Smooth muscle cell of the brain vasculature (primary cell): ENCODE results near the gene FOXO3.
A peak's percentile ranks its signal among the peaks of the same experiment; 100 is the strongest.

Source experiments
- DNase-seq: peaks from one replicate; pipeline ENCODE4 v3.0.0-alpha.2; 2012; ENCODE audit warnings: low read depth, low spot score

FOXO3 gene

DNA sequence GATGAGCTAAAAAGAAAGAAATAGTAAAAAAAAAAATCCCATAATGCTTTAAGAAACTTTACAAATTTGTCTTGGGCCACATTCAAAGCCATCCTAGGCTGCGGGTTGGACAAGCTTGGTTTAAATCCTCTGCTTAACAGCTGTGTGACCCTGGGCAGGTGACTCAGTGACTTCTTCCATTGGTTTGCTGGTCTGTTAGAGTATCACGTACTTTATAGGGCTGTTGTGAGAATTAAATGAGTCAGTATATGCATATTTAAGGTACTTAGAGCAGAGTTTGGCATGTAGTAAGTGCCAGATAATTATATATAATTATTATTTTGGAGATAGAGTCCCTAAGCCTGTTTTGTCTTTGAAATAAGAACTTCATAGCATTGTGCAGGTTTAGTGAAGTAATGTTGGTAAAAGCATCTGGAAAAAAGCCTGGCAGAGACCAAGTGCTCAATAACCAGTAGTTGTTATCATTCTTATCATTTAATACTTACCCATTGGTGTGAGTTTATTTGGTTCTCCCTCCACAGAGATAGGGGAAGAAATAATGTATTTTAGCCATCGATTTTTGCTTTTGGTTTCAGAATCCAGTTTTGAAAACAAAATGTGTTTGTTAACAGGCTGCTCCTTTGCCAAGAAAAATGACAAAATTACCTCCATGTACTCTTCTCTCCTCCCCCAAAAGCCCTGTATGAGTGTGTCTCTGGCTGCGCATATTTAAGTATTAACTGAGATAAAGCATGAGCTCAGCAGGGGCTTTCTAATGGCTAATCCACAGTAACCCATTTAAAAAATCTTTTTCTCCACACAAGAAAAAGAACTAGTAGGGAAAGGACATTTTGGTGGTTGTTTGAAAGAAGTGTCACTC lies 67.2 kb downstream of the FOXO3 start:
- no peak for DNase-seq

DNA sequence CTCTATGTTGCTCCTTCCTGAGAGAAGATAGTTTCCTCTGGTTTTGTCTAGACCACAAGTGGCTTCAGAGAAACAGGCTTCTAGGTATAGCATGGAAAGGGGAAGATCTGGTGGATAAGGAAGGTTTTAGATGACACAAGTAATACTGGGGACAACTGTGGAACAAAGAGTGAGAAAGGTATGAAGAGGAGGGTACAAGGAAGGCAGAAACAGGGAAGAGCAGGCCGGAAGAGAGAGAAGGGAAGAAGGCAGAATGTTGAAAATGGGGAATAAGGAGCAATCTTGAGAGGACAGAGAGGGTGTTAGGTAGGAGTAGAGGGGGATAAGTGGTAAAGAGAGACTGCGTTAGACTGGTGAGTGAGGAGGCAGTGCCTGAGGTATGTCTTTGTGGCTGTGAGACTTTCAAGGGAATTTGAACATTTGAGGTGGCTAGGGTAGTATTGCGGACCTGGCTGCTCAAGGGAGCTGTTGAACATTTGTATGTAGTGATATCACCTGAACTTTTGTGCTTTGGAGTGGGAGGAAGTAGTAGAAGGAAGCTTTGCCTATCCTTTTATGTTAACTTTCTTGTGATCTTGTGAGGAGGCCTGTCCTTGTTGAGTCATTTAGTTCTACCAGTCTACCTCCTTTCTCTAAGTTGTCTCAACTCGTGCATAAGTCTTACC lies 69.5 kb downstream of the FOXO3 start:
- no peak for DNase-seq

DNA sequence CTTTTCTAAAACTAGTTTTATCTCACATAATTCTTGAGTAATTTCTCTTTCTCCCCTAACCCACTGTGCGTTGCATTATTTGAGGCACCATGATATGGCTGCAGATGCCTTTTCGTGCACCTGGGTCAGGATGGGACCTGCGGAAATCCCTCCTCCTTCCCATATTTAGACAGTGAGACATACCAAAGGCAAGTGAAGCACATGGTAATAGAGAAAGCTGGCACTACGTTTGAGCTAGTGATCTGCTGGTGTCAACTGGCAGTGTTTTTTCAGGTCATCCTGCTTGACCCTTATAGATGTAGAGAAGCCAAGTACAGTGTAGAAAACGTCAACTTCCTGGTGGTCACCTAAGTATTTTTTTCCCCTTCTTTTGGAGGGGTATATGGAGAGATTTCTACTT lies 71.7 kb downstream of the FOXO3 start:
- no peak for DNase-seq

- no peak for DNase-seq
Measured at GRCh38 chr6:108633436-108633835, 72.7 kb downstream of the FOXO3 start.

- no peak for DNase-seq
Measured at GRCh38 chr6:108635505-108636226, 74.9 kb downstream of the FOXO3 start.

- no peak for DNase-seq
Measured at GRCh38 chr6:108637963-108638362, 77.2 kb downstream of the FOXO3 start.

DNA sequence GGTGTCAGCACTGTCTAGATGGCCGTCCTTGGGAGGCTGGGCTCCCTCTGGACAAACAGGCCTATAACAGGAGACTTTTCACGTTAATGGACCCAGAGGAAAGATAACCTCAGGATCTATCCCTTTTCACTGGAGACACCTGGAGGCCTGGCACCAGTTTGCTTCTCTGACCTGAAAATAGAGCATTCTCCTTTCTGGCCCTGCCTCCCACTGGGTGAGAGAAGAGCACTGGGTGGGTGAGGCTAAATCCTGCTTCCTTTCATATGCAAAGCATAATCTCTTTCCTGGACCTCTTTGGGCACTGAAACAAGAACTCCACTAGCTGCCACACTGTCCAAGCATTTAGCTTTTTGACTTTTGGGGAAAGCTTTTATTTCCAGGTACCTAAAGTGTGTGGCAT lies 78.3 kb downstream of the FOXO3 start:
- DNase-seq = no peak

DNA sequence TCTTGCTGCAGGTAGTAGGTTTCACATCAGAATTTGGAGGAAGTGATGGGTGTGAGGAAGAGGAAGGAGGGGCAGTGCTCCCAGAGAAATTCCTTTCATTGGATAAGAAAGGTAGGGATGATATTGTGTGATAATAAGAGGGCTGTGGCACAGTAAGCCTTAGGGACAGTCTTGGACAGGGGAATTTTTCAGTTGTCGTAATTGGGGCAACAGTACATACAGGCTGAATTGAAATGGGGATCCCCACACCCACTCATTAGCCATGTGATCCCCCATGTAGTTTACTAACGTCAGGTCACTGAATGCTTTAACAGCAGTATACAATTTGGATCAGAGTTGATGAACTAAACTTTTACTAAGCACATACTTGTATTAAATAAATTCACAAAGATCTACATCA lies 79.4 kb downstream of the FOXO3 start:
- no peak for DNase-seq

- DNase-seq = no peak
Measured at GRCh38 chr6:108643184-108643583, 82.5 kb downstream of the FOXO3 start.

- no peak for DNase-seq
Measured at GRCh38 chr6:108644252-108644651, 83.5 kb downstream of the FOXO3 start.

DNA sequence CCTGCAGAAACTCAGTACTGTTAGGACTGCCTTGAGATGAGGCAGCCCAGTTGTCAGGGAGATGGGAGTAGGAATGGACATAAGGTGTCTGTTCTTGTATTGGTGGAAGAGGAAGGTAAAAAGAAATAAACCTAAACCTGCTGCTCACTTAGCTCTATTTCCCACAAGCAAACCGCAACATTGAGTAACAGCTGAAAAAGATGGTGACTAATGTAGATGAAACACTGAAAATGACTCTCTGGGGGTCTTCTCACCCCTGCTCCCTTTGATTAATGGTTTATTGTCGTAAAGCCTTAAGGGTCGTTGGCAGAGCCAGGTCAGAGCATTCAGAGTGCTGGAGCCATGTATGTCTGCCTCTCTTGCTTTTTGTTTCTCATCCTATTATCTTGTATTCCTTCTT lies 87.5 kb downstream of the FOXO3 start:
- DNase-seq = no peak

DNA sequence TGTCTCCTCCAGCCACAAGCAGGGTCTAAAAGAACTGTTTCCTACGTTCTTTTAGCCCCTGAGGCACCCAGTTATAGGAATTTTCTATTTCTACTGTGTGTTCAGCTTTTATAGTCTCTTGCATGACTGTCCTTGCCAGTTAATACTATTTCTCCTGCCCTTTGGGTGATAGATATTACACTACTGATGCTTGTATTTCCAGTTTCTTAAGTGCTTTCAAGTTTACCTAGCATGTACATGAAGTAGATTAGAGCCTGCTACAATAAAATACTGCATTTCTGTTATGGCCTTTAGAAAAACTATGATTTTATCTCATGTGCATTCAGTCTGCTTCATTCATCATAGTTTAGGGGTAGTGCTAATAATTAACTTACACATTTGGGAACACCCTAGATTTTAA lies 89.6 kb downstream of the FOXO3 start:
- no peak for DNase-seq

DNA sequence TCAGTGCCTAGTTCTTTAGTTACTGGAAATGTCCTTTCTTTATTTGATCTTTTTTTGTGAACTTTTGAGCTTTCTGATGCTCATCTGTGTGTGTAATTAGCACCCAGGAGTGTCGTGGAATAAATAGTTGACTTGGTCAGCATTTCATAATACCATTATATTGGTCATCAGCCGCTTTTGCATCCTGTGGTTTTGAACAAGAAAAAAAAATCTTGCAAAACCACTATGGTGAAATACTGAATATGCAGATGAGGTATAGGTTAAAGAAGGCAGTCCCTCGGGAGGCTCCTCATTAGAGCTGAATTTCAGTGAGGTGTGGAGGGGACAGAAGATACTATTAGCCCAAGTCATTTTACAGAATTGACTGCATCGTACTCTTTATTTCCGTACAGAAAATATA lies 90.1 kb downstream of the FOXO3 start:
- no peak for DNase-seq

- DNase-seq = no peak
Measured at GRCh38 chr6:108651340-108652227, 90.9 kb downstream of the FOXO3 start.

DNA sequence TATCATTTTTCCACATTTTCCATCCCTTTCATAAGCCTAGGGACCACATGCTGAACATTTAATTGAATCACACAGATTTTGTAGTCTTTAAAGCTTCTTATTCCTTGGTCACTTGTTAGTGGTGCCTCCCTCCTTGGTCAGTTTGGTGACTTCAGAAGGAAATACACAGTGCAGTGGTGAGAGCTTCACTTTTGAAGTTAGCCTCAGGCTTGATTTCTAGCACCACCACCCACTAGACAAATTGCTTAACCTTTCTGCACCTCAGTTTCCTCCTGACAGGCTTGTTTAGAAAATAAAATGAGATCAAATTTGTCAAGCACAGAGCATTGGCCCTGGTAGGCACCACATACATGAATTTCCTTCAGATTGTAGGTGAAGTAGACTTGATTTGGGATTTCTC lies 91.7 kb downstream of the FOXO3 start:
- DNase-seq = no peak

DNA sequence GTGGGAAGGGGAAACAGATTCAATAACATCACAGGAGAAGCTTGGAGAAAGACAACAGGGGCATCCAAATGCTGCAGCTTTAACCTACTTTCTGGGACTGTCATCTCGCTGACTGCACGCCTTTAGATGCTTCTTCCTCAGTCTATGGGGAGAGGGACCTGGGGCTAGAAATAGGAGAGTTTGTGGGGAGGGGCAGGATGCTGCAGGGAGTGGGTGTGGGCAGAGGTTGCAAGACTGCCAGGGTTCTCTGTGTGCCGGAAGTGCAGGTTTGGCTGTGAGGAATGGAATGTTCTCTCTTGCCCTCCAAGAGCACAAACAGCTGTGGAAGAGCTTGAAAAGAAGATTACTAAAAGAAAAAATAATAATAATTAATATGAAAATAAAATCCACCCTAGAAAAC lies 93.2 kb downstream of the FOXO3 start:
- DNase-seq = no peak

DNA sequence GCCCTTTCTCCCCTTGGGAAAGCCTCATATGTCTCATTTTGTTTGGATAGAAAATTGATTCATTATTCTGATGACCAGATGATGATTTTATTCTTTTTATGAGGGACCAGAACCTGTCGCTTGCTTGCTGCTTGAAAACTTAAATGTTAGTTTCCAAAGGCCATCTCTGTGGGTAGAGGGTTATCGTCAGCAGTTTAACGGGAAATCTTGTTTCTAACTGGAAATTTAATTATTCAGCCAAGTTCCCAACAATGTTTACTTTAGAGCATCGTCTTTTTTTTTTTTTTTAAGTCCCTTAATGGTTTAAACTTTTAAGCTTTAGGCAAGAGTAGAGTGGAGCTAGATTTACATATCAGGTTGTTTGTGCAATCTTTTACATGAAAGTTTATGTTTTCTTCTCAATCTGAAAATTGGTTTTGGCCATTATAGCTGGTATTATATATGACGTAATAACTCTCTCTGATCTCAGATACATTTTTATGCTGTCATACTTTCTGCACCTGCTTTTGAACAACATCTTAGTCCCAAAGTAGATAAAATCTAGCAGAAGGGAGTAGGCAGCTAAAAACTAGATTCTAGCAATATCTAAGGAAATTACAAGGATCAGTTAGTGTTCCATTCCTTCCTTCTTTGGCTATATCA lies 93.9 kb downstream of the FOXO3 start:
- DNase-seq = no peak

DNA sequence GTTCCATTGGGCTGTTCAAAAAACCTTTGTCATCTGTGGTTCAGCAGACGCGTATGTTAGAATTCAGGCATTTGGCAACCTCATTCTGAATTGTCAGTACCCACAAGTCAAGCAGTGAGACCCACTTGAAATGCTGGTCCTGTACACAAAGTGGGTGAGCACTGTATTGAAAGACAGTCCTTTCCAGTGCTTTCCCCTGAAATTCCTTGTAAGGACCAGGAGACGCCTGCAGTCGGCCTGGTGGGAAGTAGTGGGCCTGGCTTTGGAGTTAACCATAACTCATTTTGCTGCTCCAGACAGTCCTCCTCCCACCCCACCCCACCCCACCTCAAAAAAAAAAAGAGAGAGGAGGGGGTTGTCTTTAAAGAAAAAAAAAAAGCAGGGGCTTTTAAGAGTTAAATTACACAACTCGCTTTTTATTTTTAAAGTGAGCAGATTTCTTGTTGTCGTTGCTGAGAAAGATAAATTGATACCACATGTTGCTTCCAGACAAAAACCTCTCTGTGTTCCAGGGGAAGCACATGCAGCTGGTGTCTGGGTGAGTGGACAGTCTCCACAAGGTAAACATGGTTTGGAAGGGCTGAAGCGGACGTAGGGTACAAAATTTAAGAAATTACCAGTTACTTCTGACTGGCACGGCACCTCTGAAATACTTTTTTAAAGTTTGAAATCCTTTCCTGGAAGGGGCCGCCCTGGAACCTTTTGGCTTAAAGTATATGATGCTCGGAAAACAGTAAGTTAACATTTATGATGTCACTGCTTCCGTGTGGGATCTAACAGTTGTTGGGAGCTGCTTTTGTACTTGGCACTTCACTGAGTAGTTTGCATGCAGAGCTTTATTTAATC lies 95.3 kb downstream of the FOXO3 start:
- peak; percentile 70 for DNase-seq

- no peak for DNase-seq
Measured at GRCh38 chr6:108656836-108657235, 96.1 kb downstream of the FOXO3 start.

DNA sequence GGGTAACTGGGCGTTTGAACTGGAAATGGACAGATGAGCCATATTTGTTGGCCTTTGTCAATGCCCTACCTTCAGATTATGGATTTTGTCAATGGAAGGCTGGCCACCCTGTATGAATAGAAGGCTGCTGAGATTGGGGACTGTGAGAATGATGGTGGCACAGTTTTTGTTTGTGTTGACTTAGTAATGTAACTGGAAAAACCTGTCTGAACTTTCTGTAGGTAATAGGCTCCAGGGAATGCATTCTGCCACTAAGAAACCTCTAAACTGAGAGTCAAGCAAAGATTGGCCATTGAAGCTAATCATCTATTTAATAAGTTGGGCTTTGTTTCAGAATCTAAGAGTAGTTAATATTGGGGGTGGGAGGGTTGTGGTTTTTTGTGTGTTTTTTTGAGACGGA lies 97.5 kb downstream of the FOXO3 start:
- DNase-seq = no peak
